Hypothalamus (tissue), 51 donors: Measurements from ENCODE around the gene WFS1.

Experiments
- DNase-seq, 51 donors: peaks; one replicate each; lab custom pipeline; 2025; lab: John Stamatoyannopoulos, UW

Gene WFS1, protein sequence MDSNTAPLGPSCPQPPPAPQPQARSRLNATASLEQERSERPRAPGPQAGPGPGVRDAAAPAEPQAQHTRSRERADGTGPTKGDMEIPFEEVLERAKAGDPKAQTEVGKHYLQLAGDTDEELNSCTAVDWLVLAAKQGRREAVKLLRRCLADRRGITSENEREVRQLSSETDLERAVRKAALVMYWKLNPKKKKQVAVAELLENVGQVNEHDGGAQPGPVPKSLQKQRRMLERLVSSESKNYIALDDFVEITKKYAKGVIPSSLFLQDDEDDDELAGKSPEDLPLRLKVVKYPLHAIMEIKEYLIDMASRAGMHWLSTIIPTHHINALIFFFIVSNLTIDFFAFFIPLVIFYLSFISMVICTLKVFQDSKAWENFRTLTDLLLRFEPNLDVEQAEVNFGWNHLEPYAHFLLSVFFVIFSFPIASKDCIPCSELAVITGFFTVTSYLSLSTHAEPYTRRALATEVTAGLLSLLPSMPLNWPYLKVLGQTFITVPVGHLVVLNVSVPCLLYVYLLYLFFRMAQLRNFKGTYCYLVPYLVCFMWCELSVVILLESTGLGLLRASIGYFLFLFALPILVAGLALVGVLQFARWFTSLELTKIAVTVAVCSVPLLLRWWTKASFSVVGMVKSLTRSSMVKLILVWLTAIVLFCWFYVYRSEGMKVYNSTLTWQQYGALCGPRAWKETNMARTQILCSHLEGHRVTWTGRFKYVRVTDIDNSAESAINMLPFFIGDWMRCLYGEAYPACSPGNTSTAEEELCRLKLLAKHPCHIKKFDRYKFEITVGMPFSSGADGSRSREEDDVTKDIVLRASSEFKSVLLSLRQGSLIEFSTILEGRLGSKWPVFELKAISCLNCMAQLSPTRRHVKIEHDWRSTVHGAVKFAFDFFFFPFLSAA

DNA sequence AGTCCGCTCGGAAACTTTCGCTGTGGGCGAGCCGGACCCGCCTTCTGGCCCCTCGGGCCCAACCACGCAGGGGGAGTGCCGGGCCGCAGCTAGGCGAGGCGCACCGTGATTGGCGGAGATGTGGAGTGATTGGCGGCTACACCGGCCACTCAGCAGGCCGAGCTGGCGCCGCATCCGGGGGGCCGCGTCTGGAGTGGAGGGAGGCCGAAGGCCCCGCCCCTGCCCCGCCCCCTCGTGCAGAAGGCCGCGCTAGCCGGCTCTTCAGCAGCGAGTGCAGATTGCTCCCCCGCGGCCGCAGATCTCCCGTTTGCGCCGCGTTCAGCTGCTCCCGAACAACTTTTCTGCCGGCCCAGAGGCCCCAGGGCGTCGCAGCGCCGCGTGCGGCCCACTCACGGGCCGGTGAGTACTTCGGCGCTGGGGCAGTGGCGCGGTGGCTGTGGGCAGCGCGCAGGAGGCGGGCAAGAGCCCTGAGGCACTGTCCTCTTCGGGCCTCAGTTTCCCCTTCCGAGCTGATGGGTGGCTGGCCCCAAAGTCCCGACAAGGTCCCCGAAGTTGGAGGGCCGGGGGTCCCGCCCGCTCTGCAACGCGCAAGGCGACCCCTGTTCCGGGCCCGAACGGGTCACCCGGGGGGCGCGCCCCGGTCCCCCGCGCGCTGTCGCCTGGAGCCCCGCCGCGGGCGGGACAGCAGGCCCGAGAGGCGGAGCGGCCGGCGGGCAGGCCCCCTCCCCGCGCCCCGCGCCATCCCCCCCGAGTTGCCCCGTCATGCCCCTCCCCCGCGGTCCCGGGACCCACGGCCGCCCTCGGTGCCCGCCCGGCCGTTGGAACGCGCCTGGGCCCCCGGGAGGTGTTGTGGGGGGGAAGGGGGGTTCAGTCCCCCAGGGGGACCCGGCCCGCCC lies at the start of gene WFS1:
WFS1 (plus strand) TSS at position 235 of the 896 bp plus-strand sequence. CDS start 7,606 bp downstream, outside the sequence.
- peak; percentile 52 to 99 (median 98) for DNase-seq

- DNase-seq: peak in 8 of 51 donors; percentile 22 to 81 (median 32)
These were observed 48.3 kb upstream of the WFS1 start for GRCh38 chr4:6221301-6221850.

- peak in 44 of 51 donors; percentile 7 to 84 (median 64) for DNase-seq
These were observed 47.5 kb upstream of the WFS1 start for GRCh38 chr4:6221851-6222760.

- peak in 18 of 51 donors; percentile 9 to 51 (median 28) for DNase-seq
These were observed 46.8 kb upstream of the WFS1 start for GRCh38 chr4:6222761-6223292.

GRCh38 chr4:6224735-6225134 lies 44.9 kb upstream of the WFS1 start:
- peak in 2 of 51 donors; percentile 11 to 66 for DNase-seq

GRCh38 chr4:6225469-6225868 lies 44.2 kb upstream of the WFS1 start:
- DNase-seq: no peak

- DNase-seq: no peak
These were observed 43.1 kb upstream of the WFS1 start for GRCh38 chr4:6226506-6226905.

DNA sequence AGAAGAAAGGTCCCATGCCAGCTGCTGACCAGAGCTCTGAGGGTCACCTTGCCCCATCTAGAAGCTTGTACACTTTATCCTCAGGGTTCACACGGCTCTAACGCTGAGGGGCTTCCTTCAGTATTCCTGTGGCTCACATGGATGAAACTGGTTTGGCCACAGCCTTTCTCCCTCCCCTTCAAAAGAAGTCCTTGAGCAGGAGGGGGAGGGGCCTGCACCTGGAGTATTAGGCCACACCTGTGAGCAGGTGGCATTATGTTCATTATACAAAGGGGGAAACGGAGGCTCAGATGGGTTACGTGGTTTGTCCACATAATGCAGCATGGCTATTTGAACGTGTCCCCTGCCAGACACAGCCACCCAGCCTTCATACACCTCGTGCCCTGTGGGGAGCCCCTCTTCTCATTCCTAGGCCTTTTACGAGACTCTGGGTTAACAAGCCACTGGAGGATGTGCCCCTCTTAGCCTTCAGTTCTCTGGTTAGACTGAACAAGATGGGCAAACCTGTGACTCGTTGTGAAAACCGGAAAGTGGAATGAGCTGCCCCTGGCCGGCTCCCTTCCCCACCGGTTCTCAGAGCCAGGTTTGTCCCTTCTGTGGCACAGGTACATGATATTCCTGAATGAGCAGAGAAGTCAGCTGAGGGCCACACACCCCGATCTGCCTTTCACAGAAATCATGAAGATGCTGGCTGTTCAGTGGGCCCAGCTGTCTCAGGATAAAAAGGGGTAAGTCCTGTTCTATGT lies 42.1 kb upstream of the WFS1 start:
- DNase-seq: no peak

DNA sequence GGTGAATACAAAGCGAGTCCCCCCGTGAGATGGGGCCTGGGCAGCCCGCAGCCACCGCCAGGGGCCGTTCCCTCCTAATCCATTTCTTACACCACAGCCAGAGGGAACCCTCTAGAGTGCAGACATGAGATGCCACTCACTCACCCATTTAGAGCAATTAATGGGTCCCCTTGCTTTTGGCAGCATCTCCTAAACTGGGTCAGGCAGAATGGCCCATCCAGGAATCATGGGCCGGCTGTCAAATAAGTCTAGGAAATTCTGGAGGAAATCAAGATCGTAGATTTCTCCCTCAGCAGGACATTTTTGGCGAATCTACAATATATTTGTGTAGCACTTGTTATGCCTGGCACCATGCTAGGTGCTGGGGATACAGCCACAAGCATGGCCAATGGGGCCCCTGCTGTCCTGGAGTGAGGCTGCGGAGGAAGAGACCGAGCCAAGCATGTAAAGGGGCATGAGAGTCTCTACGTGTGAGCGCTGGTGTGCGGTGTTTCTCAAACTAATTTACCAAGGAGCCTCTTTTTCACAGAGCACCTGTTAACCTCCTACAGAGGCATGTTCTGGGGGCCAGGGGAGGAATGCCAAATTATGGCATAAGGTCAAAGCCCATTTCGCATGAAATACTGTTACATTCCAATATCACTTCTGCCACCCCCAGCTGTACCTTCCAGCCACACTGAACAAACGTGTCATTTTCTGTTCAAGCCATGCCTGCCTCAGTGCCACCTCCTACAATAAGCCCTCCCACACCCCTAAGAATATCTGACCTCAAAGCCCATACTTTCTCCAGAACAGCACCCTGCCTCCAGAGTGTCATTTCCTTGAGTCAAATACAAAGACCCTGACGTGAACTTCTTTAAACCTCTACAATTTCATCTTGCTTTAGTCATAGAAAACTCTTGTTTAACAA lies 41.2 kb upstream of the WFS1 start:
- no peak for DNase-seq

- peak in 40 of 51 donors; percentile 15 to 87 (median 54) for DNase-seq
These were observed 40.6 kb upstream of the WFS1 start for GRCh38 chr4:6229095-6229494.

DNA sequence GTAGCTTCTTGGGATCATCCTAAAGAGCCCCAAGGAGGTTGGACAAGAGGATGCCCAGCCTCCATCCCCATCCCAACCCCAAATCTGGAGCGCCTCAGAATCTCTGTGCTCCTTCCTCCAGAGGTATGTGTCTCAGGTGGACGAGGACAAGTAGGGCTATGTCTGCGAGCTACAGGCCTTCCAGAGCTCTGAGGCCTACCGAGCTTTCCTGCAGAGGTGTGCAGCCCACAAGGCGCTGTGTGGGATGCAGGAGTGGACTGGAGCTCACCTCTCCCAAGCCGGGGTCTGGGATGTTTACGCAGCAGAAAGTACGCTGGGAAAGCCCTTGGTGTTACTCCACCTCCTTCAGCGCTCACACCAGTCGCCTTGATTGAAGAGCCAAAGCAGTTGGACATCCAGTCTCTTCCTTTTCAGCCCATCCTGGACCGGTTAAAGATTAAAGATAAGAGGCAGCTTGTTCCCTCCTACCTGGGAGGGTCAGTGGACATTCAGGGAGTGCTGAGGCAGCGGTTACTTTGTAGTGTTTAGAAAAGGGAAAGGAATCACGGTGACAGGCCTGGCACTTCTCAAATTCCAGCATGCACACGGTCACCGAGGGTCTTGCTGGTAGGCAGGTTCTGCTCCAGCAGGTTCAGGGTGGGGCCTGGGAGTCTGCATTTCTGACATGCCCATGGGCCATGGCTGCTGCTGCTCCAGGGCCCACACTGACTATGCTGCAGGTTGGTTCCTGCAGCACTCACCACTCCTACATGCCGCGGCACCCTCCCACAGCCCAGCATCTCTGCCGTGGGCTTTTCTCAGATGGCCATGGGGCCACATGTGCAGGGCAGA lies 39.8 kb upstream of the WFS1 start:
- DNase-seq: no peak

- no peak for DNase-seq
These were observed 39.2 kb upstream of the WFS1 start for GRCh38 chr4:6230502-6230785.

DNA sequence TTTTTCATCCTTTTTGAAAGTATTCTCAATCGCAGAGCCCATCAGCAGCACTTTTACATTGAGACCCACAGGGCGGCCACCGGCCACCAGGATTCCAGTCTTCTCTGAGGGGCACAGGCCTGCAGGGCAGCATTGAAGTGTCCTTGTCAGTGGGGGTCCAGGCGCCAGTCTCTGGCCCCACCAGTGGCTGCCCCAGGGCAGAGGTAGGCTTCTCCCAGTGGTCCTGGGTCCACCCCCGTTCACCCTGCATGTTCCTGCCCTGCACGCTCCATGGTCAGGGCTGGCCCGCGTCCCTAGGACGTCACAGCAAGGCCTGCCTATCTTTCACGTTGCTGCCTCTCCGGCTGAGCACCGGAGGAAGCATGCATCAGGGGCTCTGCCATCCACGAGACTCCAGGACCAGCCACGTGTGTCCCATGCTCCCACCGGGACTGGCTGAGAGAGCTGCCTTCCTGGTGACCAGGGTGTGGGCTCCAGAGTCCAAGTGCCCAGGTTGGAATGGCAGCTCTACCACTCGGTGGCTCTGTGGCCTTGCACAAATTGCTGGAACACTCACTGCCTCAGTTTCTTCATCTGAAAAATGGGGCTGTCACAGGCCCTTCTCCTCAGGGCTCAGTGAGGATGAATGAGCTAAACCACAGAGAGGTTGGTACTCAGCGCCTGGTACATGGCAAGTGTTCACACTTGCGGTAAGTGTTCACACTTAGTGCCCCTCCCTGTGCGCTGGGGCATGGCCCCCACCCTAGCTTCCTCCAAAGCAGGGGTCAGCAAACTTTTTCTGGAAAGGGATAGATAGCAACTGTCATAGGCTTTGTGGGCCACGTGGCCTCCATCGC lies 38.6 kb upstream of the WFS1 start:
- DNase-seq: no peak

- DNase-seq: no peak
These were observed 37.9 kb upstream of the WFS1 start for GRCh38 chr4:6231663-6232165.
